ENCODE data around the gene LRRC3C. TPM values are rescaled to one million over a fixed set of nuclear protein-coding genes. Genes with fewer than 3 reads are reported as not detected.

LRRC3C gene
- total RNA-seq, 1 donor from 2014 or later: not detected

DNA sequence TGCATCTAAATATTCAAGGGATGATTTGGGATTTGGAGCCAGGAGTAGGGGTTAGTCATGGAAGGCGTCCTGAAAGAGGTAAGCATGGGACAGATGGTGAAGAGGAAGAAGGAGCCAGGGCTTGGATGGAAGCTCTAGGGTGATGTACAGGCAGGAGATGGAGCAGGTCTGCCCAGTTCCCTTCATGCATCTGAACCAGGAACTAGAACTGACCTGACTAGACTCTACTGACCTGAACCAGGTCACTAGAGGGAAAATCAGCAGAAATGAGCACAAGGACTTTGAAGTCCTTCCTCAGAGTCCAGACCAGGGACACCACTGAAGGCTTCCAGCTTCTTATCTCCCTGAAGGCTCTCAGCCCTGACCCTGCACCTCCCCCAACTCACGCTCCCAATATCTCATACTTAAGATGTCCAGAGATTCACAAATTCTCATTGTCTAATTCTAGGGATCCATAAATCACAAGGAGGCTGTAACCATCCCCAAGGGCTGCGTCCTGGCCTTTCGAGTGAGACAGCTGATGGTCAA, 43.6 kb downstream of the LRRC3C start:
- Mint-ChIP-seq H3K27me3 (ENCODE audit: unreplicated experiment) (peaks cover 70% of the 10 kb centered on the region), H3K36me3 (ENCODE audit: unreplicated experiment) (no peaks in the 10 kb centered on the region), H3K4me3 (ENCODE audit: unreplicated experiment) (no peak overlapping the region), H3K27ac (ENCODE audit: unreplicated experiment) (no peak overlapping the region), H3K4me1 (ENCODE audit: unreplicated experiment) (peaks cover 6% of the 10 kb centered on the region), H3K9me3 (ENCODE audit: unreplicated experiment) (no peaks in the 10 kb centered on the region)
- no peak for DNase-seq (ENCODE audit: extremely low spot score, unreplicated experiment)
- TF ChIP-seq, protein P1, sequence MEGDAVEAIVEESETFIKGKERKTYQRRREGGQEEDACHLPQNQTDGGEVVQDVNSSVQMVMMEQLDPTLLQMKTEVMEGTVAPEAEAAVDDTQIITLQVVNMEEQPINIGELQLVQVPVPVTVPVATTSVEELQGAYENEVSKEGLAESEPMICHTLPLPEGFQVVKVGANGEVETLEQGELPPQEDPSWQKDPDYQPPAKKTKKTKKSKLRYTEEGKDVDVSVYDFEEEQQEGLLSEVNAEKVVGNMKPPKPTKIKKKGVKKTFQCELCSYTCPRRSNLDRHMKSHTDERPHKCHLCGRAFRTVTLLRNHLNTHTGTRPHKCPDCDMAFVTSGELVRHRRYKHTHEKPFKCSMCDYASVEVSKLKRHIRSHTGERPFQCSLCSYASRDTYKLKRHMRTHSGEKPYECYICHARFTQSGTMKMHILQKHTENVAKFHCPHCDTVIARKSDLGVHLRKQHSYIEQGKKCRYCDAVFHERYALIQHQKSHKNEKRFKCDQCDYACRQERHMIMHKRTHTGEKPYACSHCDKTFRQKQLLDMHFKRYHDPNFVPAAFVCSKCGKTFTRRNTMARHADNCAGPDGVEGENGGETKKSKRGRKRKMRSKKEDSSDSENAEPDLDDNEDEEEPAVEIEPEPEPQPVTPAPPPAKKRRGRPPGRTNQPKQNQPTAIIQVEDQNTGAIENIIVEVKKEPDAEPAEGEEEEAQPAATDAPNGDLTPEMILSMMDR (IDR thresholded peaks at IDR 0.05): no peak

DNA sequence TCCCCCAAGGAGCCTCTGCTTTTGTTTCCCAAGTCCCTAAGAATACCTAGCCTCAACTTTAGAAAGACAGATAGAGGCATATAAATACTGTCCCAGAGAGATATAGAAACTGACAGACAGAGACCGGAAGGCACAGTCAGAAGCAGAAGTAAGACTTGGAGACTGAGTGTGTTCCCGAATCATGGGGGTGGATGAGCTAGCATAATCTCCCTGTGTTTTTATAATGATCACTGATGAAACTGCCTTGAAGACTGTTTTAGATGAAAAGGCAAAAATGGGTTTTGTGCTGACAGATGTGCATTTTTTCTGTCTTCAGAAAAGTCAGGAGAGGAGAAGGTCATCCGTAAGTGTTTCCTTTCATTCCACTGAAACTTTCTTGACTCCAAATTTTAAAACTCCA, 44.7 kb downstream of the LRRC3C start:
- Mint-ChIP-seq H3K27ac (ENCODE audit: unreplicated experiment) (peak overlapping the region; percentile 58), H3K4me3 (ENCODE audit: unreplicated experiment) (no peak overlapping the region), H3K9me3 (ENCODE audit: unreplicated experiment) (no peaks in the 10 kb centered on the region), H3K4me1 (ENCODE audit: unreplicated experiment) (peaks cover 6% of the 10 kb centered on the region), H3K36me3 (ENCODE audit: unreplicated experiment) (no peaks in the 10 kb centered on the region), H3K27me3 (ENCODE audit: unreplicated experiment) (peaks cover 61% of the 10 kb centered on the region)
- no peak for DNase-seq (ENCODE audit: extremely low spot score, unreplicated experiment)
- TF ChIP-seq, protein P1 (IDR thresholded peaks at IDR 0.05): no peak

DNA sequence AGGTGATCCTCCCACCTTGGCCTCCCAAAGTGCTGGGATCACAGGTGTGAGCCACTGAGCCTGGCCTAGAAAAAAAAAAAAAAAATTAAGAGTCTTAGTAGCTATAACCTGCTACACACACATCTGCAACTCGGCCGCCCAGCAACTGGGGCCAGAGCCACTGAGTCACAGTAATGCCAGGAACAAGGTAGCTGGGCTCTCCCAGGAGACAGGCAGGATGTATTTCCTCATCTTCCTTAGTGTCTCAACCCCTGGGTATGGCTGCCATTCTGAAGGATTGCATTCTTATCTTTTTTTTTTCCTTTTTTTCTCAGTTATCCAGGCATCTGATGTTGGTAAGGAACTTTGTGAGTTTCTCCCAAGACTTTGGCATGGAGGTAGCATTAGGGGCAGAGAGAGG, 46.0 kb downstream of the LRRC3C start:
- peaks cover 57% of the 10 kb centered on the region for H3K27me3 Mint-ChIP-seq (ENCODE audit: unreplicated experiment)

DNA sequence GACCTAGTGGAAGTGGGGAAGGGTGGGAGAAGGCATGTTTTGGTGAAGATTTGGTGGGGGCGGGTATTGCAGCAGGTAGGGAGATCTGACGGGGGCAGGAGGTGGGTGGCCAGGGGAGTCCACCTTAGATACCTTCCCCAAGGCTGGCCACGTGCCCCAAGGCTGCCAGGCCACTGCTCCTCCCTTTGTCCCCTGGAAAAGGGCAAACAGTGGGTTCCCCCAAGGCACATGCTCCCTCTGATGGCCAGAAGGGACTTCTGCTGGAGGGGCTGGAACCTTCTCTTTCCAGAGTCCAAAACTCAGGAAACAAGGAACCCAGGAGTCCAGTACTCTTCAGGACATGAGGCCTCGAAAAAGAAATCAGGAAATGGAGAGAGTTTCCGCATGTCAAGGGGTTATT, 46.9 kb downstream of the LRRC3C start:
- no peaks in the 10 kb centered on the region for H3K9me3 Mint-ChIP-seq (ENCODE audit: unreplicated experiment)
- H3K27me3 Mint-ChIP-seq (ENCODE audit: unreplicated experiment): peaks cover 49% of the 10 kb centered on the region
- H3K4me3 Mint-ChIP-seq (ENCODE audit: unreplicated experiment): no peak overlapping the region
- no peaks in the 10 kb centered on the region for H3K36me3 Mint-ChIP-seq (ENCODE audit: unreplicated experiment)
- H3K4me1 Mint-ChIP-seq (ENCODE audit: unreplicated experiment): peaks cover 10% of the 10 kb centered on the region
- TF ChIP-seq, protein P1 (IDR thresholded peaks at IDR 0.05): no peak
- no peak overlapping the region for H3K27ac Mint-ChIP-seq (ENCODE audit: unreplicated experiment)
- DNase-seq (ENCODE audit: extremely low spot score, unreplicated experiment): no peak

More for the DNA sequence above, 46.0 kb downstream of the LRRC3C start:
- no peaks in the 10 kb centered on the region for H3K9me3 Mint-ChIP-seq (ENCODE audit: unreplicated experiment)
- H3K4me1 Mint-ChIP-seq (ENCODE audit: unreplicated experiment): peaks cover 6% of the 10 kb centered on the region
- TF ChIP-seq, protein P1 (IDR thresholded peaks at IDR 0.05): no peak
- H3K27ac Mint-ChIP-seq (ENCODE audit: unreplicated experiment): no peak overlapping the region
- H3K36me3 Mint-ChIP-seq (ENCODE audit: unreplicated experiment): no peaks in the 10 kb centered on the region
- DNase-seq (ENCODE audit: extremely low spot score, unreplicated experiment): no peak
- H3K4me3 Mint-ChIP-seq (ENCODE audit: unreplicated experiment): no peak overlapping the region

DNA sequence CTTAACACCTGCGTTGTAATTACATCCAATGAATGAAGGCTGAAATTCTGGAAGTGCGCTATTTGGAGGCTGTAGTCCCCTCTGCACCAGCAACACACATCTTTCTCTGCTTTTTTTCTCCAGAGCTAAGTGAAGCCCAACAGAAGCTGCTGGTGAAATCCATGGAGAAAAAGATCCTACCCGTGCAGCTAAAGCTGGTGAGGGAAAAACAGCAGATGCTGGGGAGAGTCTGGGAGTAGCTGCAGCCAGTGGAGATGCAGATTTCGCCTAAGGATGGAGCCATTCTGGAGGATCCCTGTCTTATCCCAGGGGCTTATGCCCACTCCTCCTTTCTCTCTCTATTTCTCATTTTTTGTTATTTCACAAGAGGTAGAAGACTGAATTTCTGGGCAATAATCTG, 48.3 kb downstream of the LRRC3C start:
- Mint-ChIP-seq H3K36me3 (ENCODE audit: unreplicated experiment) (no peaks in the 10 kb centered on the region), H3K4me3 (ENCODE audit: unreplicated experiment) (no peak overlapping the region), H3K9me3 (ENCODE audit: unreplicated experiment) (no peaks in the 10 kb centered on the region), H3K4me1 (ENCODE audit: unreplicated experiment) (peaks cover 16% of the 10 kb centered on the region), H3K27ac (ENCODE audit: unreplicated experiment) (no peak overlapping the region), H3K27me3 (ENCODE audit: unreplicated experiment) (peaks cover 37% of the 10 kb centered on the region)
- TF ChIP-seq, protein P1 (IDR thresholded peaks at IDR 0.05): no peak
- DNase-seq (ENCODE audit: extremely low spot score, unreplicated experiment): no peak

Data from osteocyte (in vitro differentiated cells).